HL-60 (cell line): ENCODE measurements around the gene UPK1B.

Experiments used
- DNase-seq, 2 experiments: peaks; one replicate each; pipeline ENCODE4 v3.0.0-alpha.2; 2010 to 2020; ENCODE audit warnings: low read depth in 1 of 2, low spot score in 1 of 2
- H3K27ac ChIP-seq: fragments of 250-450 bp; sonication (Bioruptor Pico); replicated peaks from 2 replicates; pipeline ENCODE4 v1.5.1; 2020; ENCODE audit warnings: mild to moderate bottlenecking, moderate library complexity
- H3K27me3 ChIP-seq: fragments of 250-450 bp; sonication (Bioruptor Pico); 2 replicates; pipeline ENCODE4 v1.5.1; 2021; ENCODE audit warnings: mild to moderate bottlenecking, moderate library complexity; ENCODE audit not compliant: insufficient read depth, poor library complexity, severe bottlenecking
- H3K4me3 ChIP-seq: replicated peaks from 2 replicates; pipeline ENCODE4 v1.5.1; 2011; ENCODE audit warnings: mild to moderate bottlenecking, control low read depth, low read length; ENCODE audit not compliant: insufficient read depth
- GABPA ChIP-seq: IDR thresholded peaks from 2 replicates; pipeline ENCODE4 v1.6.1; 2012; ENCODE audit warnings: low read depth
- POLR2AphosphoS5 ChIP-seq: IDR thresholded peaks from 2 replicates; pipeline ENCODE4 v1.6.1; 2012; ENCODE audit warnings: low read depth
- SPI1 ChIP-seq: IDR thresholded peaks from 2 replicates; pipeline ENCODE4 v1.6.1; 2012; ENCODE audit warnings: low read depth, mild to moderate bottlenecking, borderline replicate concordance
- TF ChIP-seq, protein P1 (sequence below): IDR thresholded peaks from 2 replicates; pipeline ENCODE4 v1.6.1; 2012; ENCODE audit warnings: low read depth; ENCODE audit not compliant: insufficient replicate concordance
- TF ChIP-seq, protein P2 (sequence below): IDR thresholded peaks from one replicate; pipeline ENCODE4 v1.5.1; 2011; ENCODE audit warnings: low read length, control low read depth, inconsistent platforms; ENCODE audit not compliant: insufficient read depth

UPK1B gene

DNA sequence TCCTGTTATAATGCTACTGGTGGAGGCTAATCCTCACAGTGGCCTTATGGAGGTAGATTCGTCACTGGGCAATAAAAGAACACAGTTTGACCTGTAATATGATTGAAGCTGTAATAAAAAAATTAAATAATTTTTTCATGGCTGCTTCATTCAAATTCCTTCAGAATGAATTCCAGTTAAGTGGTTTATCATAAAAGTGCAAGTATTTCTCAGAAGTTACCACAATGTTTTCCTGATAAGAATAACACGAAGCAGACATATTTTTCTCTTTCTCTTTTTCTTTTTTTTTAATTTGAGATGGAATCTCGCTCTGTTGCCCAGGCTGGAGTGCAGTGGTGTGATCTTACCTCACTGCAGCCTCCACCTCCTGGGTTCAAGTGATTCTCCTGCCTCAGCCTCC lies 51.7 kb downstream of the UPK1B start:
- no peak overlapping the region for H3K4me3 ChIP-seq
- TF ChIP-seq SPI1 (no peak), POLR2AphosphoS5 (no peak), GABPA (no peak)
- TF ChIP-seq, protein P1, sequence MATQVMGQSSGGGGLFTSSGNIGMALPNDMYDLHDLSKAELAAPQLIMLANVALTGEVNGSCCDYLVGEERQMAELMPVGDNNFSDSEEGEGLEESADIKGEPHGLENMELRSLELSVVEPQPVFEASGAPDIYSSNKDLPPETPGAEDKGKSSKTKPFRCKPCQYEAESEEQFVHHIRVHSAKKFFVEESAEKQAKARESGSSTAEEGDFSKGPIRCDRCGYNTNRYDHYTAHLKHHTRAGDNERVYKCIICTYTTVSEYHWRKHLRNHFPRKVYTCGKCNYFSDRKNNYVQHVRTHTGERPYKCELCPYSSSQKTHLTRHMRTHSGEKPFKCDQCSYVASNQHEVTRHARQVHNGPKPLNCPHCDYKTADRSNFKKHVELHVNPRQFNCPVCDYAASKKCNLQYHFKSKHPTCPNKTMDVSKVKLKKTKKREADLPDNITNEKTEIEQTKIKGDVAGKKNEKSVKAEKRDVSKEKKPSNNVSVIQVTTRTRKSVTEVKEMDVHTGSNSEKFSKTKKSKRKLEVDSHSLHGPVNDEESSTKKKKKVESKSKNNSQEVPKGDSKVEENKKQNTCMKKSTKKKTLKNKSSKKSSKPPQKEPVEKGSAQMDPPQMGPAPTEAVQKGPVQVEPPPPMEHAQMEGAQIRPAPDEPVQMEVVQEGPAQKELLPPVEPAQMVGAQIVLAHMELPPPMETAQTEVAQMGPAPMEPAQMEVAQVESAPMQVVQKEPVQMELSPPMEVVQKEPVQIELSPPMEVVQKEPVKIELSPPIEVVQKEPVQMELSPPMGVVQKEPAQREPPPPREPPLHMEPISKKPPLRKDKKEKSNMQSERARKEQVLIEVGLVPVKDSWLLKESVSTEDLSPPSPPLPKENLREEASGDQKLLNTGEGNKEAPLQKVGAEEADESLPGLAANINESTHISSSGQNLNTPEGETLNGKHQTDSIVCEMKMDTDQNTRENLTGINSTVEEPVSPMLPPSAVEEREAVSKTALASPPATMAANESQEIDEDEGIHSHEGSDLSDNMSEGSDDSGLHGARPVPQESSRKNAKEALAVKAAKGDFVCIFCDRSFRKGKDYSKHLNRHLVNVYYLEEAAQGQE: no peak
- TF ChIP-seq, protein P2, sequence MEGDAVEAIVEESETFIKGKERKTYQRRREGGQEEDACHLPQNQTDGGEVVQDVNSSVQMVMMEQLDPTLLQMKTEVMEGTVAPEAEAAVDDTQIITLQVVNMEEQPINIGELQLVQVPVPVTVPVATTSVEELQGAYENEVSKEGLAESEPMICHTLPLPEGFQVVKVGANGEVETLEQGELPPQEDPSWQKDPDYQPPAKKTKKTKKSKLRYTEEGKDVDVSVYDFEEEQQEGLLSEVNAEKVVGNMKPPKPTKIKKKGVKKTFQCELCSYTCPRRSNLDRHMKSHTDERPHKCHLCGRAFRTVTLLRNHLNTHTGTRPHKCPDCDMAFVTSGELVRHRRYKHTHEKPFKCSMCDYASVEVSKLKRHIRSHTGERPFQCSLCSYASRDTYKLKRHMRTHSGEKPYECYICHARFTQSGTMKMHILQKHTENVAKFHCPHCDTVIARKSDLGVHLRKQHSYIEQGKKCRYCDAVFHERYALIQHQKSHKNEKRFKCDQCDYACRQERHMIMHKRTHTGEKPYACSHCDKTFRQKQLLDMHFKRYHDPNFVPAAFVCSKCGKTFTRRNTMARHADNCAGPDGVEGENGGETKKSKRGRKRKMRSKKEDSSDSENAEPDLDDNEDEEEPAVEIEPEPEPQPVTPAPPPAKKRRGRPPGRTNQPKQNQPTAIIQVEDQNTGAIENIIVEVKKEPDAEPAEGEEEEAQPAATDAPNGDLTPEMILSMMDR: no peak
- DNase-seq: no peak
- no peak overlapping the region for H3K27ac ChIP-seq
- no peaks in the 10 kb centered on the region for H3K27me3 ChIP-seq

DNA sequence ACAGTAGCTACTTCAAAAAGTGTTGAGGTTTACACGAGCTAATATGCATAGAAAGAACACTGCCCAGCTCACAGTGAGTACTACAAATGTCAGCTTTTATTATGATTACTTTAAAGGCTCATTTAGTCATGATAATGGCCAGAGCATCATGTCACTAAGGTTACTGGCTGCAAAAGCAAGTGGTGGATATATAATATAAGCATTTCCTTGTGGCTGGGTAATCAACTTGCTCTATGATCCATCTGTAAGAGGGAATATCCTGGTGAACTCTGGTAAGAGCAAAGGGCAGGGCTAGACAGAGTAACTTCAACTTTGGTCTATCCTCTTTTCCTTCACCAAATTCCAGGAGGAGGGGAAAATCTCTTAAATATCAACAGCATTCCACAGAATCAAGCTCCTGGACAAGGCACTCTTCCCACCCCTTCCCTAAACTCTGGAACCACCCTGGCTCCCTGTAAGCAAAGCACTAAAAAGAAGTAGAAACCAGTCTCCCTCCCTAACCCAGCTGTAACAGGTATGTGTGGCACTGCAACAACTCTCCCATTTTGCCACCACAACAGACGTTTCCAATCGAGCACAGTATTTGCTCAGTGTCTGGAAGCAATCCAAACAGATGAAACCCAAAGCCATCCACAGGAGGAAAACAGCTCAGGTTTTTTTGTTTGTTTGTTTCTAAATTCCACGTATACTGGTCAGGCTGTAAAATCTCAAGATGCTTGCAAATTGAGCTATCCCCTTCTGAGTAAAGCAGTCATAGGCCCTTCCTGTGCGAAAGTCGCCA lies 53.9 kb downstream of the UPK1B start:
- Histone ChIP-seq H3K4me3 (no peak overlapping the region), H3K27me3 (no peaks in the 10 kb centered on the region), H3K27ac (no peak overlapping the region)
- TF ChIP-seq, protein P2: no peak
- TF ChIP-seq, protein P1: no peak
- TF ChIP-seq GABPA: no peak
- TF ChIP-seq POLR2AphosphoS5: no peak
- DNase-seq: no peak

DNA sequence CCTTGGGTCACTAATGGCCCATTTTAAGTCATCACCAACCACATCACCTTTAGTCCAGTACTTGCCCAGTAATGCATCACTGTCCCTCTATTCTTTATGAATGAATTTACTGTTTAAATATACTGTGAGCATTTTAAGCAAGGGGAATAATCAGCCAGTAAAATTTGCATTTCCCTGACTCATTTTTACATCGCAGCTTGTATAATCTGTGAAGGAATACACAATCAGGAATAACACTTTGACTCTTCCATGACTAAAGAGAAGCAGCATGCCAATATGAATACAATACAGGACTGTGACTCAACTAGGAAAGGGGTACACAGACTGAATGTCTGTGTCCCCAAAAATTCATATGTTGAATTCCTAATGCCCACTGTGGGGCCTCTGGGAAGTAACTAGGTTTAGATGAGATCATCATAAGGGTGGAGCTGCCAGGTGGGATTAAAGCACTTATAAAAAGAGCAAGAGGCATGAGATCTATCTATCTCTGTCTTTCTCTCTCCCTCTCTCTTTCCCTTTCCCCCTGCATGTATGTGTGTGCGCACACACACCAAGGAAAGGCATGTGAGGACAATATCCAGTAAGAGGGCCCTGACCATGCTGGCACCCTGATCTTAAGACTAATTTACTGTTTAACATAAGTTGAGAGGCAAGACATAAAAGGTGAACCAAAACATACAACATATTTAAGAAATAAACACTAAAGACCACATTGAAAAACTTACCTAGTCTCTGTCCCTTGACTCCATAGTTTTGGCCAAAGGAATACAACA lies 55.2 kb downstream of the UPK1B start:
- TF ChIP-seq GABPA: no peak
- no peak for TF ChIP-seq SPI1
- TF ChIP-seq, protein P2: no peak
- TF ChIP-seq, protein P1: no peak
- TF ChIP-seq POLR2AphosphoS5: no peak
- Histone ChIP-seq H3K27me3 (no peaks in the 10 kb centered on the region), H3K4me3 (no peak overlapping the region), H3K27ac (no peak overlapping the region)
- no peak for DNase-seq
